ENCODE measurements around the gene FAM124B. TPM values are rescaled to one million over a fixed set of nuclear protein-coding genes. Genes with fewer than 3 reads are reported as not detected.

The FAM124B gene
- total and polyA plus RNA-seq, 4 donors: 0.30 to 2.5 (median 0.42) TPM

DNA sequence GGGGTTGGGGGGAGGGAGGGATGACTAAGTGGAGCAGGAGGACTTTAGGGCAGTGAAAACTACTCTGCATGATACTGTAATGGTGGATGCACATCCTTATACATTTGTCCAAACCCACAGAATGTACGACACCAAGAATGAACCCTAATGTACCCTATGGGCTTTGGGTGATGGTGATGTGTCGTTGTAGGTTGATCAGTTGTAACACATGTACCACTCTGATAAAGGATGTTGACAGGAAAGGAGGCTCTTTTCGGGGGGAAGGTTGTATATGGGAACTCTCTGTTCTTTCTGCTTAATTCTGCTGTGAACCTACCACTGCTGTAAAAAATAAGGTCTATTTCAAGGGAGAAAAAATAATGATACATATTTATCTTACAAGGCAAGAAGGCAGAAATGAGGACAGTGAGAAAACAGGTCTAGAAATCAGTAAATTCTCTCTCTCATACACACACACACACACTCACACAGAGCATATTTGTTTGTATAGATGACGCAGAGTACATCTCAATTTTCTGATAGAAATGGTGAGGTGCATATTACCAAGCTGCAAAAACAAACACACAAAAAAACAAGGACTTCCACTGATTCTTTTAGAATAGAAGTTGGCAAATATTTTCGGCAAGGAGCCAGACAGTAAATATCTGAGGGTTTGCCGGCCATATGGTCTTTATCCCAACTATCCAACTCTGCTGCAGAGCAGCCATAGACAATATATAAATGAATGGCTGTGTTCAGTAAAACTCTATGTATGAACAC is 20.2 kb downstream of the FAM124B start:
- H3K9me3 ChIP-seq (ENCODE audit: control insufficient read depth in 4 of 4, low read length in 3 of 4): no peaks in the 10 kb centered on the region
- 59% methylated on average over 6 of the region's 6 CpGs for WGBS

DNA sequence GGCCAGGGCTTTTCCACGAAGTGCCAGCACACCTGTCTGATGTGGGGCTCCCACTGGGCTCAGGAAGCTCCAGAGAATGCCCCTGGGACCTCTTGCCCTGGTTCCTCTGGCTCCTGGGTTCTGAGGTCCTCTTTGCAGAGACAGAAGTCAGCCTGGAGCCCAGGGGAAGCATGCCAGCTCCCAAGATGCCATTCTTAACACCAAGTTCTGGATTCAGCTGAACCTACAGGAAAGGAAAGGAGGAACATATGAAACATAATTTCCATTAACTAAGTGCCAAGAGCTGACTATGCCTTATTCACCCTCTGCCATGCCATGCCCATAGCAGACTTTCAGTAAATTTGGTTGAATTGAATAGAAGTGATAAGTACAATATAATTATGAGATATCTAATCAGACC is 21.9 kb downstream of the FAM124B start:
- Histone ChIP-seq H3K27me3 (ENCODE audit: control insufficient read depth in 4 of 4, insufficient read depth in 4 of 4, low read length in 3 of 4) (no peaks in the 10 kb centered on the region), H3K9me3 (ENCODE audit: control insufficient read depth in 4 of 4, low read length in 3 of 4) (no peaks in the 10 kb centered on the region), H3K36me3 (ENCODE audit: control insufficient read depth in 4 of 4, insufficient read depth in 3 of 4, low read depth in 1 of 4, low read length in 3 of 4) (no peaks in the 10 kb centered on the region), H3K9ac (ENCODE audit: low read depth in 1 of 2, low read length in 2 of 2) (no peak overlapping the region), H3K27ac (ENCODE audit: low read depth in 1 of 2, low read length in 2 of 2) (peak overlapping the region; percentile 56 to 72), H3K4me3 (ENCODE audit: low read depth in 1 of 3, low read length in 3 of 3) (no peak overlapping the region), H3K4me1 (ENCODE audit: control insufficient read depth in 4 of 4, insufficient read depth in 4 of 4, low read length in 3 of 4) (peaks cover 5 to 54% (median 50%) of the 10 kb centered on the region in 4 donors)
- DNase-seq (ENCODE audit: low spot score): no peak
- 30% methylated on average over 1 of the region's 1 CpG for WGBS
- TF ChIP-seq, protein P1, sequence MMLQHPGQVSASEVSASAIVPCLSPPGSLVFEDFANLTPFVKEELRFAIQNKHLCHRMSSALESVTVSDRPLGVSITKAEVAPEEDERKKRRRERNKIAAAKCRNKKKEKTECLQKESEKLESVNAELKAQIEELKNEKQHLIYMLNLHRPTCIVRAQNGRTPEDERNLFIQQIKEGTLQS (IDR thresholded peaks at IDR 0.05): no peak
- TF ChIP-seq, protein P2, sequence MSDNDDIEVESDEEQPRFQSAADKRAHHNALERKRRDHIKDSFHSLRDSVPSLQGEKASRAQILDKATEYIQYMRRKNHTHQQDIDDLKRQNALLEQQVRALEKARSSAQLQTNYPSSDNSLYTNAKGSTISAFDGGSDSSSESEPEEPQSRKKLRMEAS (IDR thresholded peaks at IDR 0.05): no peak
- TF ChIP-seq FOXA2 (IDR thresholded peaks at IDR 0.05) (no peak), RAD21 (IDR thresholded peaks at IDR 0.05) (no peak), EGR1 (IDR thresholded peaks at IDR 0.05; ENCODE audit: low read depth in 2 of 2) (no peak), JUND (IDR thresholded peaks at IDR 0.05) (no peak), FOXA1 (IDR thresholded peaks at IDR 0.05) (no peak), HNF4G (IDR thresholded peaks at IDR 0.05) (no peak)
- TF ChIP-seq, protein P3, sequence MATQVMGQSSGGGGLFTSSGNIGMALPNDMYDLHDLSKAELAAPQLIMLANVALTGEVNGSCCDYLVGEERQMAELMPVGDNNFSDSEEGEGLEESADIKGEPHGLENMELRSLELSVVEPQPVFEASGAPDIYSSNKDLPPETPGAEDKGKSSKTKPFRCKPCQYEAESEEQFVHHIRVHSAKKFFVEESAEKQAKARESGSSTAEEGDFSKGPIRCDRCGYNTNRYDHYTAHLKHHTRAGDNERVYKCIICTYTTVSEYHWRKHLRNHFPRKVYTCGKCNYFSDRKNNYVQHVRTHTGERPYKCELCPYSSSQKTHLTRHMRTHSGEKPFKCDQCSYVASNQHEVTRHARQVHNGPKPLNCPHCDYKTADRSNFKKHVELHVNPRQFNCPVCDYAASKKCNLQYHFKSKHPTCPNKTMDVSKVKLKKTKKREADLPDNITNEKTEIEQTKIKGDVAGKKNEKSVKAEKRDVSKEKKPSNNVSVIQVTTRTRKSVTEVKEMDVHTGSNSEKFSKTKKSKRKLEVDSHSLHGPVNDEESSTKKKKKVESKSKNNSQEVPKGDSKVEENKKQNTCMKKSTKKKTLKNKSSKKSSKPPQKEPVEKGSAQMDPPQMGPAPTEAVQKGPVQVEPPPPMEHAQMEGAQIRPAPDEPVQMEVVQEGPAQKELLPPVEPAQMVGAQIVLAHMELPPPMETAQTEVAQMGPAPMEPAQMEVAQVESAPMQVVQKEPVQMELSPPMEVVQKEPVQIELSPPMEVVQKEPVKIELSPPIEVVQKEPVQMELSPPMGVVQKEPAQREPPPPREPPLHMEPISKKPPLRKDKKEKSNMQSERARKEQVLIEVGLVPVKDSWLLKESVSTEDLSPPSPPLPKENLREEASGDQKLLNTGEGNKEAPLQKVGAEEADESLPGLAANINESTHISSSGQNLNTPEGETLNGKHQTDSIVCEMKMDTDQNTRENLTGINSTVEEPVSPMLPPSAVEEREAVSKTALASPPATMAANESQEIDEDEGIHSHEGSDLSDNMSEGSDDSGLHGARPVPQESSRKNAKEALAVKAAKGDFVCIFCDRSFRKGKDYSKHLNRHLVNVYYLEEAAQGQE (IDR thresholded peaks at IDR 0.05): no peak

More for the DNA sequence above, 20.2 kb downstream of the FAM124B start:
- Histone ChIP-seq H3K27me3 (ENCODE audit: control insufficient read depth in 4 of 4, insufficient read depth in 4 of 4, low read length in 3 of 4) (no peaks in the 10 kb centered on the region), H3K36me3 (ENCODE audit: control insufficient read depth in 4 of 4, insufficient read depth in 3 of 4, low read depth in 1 of 4, low read length in 3 of 4) (no peaks in the 10 kb centered on the region), H3K27ac (ENCODE audit: low read depth in 1 of 2, low read length in 2 of 2) (peak overlapping the region in 1 of 2 donors; percentile 42), H3K9ac (ENCODE audit: low read depth in 1 of 2, low read length in 2 of 2) (no peak overlapping the region), H3K4me1 (ENCODE audit: control insufficient read depth in 4 of 4, insufficient read depth in 4 of 4, low read length in 3 of 4) (peaks cover 5 to 54% (median 50%) of the 10 kb centered on the region in 4 donors), H3K4me3 (ENCODE audit: low read depth in 1 of 3, low read length in 3 of 3) (no peak overlapping the region)
- TF ChIP-seq RAD21 (IDR thresholded peaks at IDR 0.05) (no peak), GABPA (IDR thresholded peaks at IDR 0.05 in 1 of 2, conservative IDR thresholded peaks at IDR 0.05 in 1 of 2) (no peak), SP1 (IDR thresholded peaks at IDR 0.05) (no peak), EGR1 (IDR thresholded peaks at IDR 0.05; ENCODE audit: low read depth in 2 of 2) (no peak), YY1 (IDR thresholded peaks at IDR 0.05) (peak; percentile 54), NR2F2 (IDR thresholded peaks at IDR 0.05) (no peak), JUND (IDR thresholded peaks at IDR 0.05) (no peak), HNF4A (conservative IDR thresholded peaks at IDR 0.05) (peak in 1 of 2 donors; percentile 5), TAF1 (conservative IDR thresholded peaks at IDR 0.05) (no peak), FOXA2 (IDR thresholded peaks at IDR 0.05) (no peak), FOXA1 (IDR thresholded peaks at IDR 0.05) (no peak), HNF4G (IDR thresholded peaks at IDR 0.05) (no peak), RXRA (IDR thresholded peaks at IDR 0.05) (no peak)
- TF ChIP-seq, protein P2 (IDR thresholded peaks at IDR 0.05): peak; percentile 17
- TF ChIP-seq, protein P1 (IDR thresholded peaks at IDR 0.05): peak; percentile 33
- TF ChIP-seq, protein P3 (IDR thresholded peaks at IDR 0.05): no peak
- TF ChIP-seq, protein P4, sequence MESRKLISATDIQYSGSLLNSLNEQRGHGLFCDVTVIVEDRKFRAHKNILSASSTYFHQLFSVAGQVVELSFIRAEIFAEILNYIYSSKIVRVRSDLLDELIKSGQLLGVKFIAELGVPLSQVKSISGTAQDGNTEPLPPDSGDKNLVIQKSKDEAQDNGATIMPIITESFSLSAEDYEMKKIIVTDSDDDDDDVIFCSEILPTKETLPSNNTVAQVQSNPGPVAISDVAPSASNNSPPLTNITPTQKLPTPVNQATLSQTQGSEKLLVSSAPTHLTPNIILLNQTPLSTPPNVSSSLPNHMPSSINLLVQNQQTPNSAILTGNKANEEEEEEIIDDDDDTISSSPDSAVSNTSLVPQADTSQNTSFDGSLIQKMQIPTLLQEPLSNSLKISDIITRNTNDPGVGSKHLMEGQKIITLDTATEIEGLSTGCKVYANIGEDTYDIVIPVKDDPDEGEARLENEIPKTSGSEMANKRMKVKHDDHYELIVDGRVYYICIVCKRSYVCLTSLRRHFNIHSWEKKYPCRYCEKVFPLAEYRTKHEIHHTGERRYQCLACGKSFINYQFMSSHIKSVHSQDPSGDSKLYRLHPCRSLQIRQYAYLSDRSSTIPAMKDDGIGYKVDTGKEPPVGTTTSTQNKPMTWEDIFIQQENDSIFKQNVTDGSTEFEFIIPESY (IDR thresholded peaks at IDR 0.05): no peak
- no peak for DNase-seq (ENCODE audit: low spot score)
